Lower leg skin (tissue), 3 donors: ENCODE data around the gene RHOC.

Experiments used
- CTCF ChIP-seq, 3 donors: fragments of 450-650 bp; IDR thresholded peaks; one replicate each; pipeline ENCODE4 v1.5.1; 2016; ENCODE audit warnings: antibody characterized with exemption in 3 of 3, mild to moderate bottlenecking in 3 of 3, moderate library complexity in 2 of 3
- POLR2A ChIP-seq, 2 donors: fragments of 450-650 bp; IDR thresholded peaks; one replicate each; pipeline ENCODE4 v1.6.1; 2016 to 2017; ENCODE audit warnings: antibody characterized with exemption in 2 of 2, mild to moderate bottlenecking in 1 of 2, moderate library complexity in 1 of 2

GRCh38 chr1:112722601-112723510, 15.9 kb upstream of the RHOC start:
- no peak for TF ChIP-seq POLR2A (IDR thresholded peaks at IDR 0.05)
- TF ChIP-seq CTCF (IDR thresholded peaks at IDR 0.05): no peak
